OCI-LY7 (cell line): ENCODE data around the gene CHRNA4.
"Not testable (repeated sequence)": the region's sequence is repeated elsewhere in the genome, so short reads cannot be mapped to it uniquely, and the experiment has no call there.

Source experiments
- EZH2phosphoT487 ChIP-seq: fragments of 200-600 bp; sonication (generic); IDR thresholded peaks from 2 replicates; pipeline ENCODE4 v1.6.1; 2018; ENCODE audit warnings: low read depth, borderline replicate concordance, mild to moderate bottlenecking, mixed run types, antibody characterized with exemption, low read length, moderate library complexity, mixed read lengths
- TF ChIP-seq, protein P1 (sequence below): fragments of 200-600 bp; sonication (generic); conservative IDR thresholded peaks from 2 replicates; pipeline ENCODE4 v1.5.1; 2014; ENCODE audit warnings: mild to moderate bottlenecking, antibody characterized with exemption, low read length, moderate library complexity, mixed read lengths

DNA sequence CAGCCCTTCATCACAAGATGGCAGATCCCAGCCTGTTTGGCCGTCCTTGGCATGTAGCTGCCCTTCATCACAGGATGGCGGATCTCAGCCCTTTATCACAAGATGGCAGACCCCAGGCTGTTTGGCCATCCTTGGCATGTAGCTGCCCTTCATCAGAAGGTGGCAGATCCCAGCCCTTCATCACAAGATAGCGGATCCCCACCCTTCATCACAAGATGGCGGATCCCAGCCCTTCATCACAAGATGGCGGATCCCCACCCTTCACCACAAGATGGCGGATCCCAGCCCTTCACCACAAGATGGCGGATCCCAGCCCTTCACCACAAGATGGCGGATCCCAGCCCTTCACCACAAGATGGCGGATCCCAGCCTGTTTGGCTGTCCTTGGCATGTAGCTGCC is 26.1 kb downstream of the CHRNA4 start:
- TF ChIP-seq, protein P1, sequence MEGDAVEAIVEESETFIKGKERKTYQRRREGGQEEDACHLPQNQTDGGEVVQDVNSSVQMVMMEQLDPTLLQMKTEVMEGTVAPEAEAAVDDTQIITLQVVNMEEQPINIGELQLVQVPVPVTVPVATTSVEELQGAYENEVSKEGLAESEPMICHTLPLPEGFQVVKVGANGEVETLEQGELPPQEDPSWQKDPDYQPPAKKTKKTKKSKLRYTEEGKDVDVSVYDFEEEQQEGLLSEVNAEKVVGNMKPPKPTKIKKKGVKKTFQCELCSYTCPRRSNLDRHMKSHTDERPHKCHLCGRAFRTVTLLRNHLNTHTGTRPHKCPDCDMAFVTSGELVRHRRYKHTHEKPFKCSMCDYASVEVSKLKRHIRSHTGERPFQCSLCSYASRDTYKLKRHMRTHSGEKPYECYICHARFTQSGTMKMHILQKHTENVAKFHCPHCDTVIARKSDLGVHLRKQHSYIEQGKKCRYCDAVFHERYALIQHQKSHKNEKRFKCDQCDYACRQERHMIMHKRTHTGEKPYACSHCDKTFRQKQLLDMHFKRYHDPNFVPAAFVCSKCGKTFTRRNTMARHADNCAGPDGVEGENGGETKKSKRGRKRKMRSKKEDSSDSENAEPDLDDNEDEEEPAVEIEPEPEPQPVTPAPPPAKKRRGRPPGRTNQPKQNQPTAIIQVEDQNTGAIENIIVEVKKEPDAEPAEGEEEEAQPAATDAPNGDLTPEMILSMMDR = not testable (repeated sequence)
- TF ChIP-seq EZH2phosphoT487 = not testable (repeated sequence)
